Inferior parietal cortex (tissue), 1 donor: ENCODE results near the gene EPG5.
"Not testable (repeated sequence)": the region's sequence is repeated elsewhere in the genome, so short reads cannot be mapped to it uniquely, and the experiment has no call there.

ENCODE experiments used
- DNase-seq: peaks from one replicate; pipeline ENCODE4 v3.0.0-alpha.2; 2016; ENCODE audit errors: extremely low spot score

The EPG5 gene

DNA sequence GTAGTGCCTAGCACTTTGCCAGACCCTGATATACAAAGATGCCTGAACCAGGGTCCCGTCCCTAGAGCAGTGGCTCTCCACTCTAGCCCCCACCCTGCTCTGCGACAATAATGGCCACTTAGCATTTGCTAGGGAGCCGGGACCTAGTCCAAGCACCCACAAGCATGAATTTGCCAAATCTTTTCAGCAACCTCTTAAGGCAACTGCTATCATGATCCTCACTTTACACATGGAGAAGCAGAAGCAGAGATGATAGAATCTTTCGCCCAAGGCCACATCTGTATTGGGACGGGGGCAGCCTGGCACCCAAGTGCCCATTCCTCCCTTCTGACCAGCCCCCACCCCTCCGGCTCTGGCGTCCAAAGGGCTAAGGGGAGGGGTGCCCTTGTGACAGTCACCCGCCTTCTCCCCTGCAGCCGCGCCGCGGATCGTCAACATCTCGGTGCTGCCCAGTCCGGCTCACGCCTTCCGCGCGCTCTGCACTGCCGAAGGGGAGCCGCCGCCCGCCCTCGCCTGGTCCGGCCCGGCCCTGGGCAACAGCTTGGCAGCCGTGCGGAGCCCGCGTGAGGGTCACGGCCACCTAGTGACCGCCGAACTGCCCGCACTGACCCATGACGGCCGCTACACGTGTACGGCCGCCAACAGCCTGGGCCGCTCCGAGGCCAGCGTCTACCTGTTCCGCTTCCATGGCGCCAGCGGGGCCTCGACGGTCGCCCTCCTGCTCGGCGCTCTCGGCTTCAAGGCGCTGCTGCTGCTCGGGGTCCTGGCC is 128.6 kb downstream of the EPG5 start:
- DNase-seq, result no peak

DNA sequence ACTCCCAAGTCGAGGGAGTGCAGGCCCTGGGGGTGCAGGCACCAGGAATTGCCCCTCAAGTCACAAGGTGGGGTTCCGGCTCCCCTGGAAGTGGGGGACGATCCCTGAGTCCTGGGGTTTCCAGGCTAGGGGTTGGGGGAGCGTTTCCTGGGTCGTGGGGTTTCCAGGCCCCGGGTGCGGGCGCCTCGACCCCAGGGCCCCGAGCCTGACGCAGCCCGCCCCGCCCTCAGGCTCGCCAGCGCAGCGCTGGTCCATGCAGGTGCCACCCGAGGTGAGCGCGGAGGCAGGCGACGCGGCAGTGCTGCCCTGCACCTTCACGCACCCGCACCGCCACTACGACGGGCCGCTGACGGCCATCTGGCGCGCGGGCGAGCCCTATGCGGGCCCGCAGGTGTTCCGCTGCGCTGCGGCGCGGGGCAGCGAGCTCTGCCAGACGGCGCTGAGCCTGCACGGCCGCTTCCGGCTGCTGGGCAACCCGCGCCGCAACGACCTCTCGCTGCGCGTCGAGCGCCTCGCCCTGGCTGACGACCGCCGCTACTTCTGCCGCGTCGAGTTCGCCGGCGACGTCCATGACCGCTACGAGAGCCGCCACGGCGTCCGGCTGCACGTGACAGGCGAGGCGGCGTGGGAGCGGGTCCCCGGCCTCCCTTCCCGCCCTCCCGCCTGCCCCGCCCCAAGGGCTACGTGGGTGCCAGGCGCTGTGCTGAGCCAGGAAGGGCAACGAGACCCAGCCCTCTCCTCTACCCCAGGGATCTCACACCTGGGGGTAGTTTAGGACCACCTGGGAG is 129.7 kb downstream of the EPG5 start:
- DNase-seq, result no peak

DNA sequence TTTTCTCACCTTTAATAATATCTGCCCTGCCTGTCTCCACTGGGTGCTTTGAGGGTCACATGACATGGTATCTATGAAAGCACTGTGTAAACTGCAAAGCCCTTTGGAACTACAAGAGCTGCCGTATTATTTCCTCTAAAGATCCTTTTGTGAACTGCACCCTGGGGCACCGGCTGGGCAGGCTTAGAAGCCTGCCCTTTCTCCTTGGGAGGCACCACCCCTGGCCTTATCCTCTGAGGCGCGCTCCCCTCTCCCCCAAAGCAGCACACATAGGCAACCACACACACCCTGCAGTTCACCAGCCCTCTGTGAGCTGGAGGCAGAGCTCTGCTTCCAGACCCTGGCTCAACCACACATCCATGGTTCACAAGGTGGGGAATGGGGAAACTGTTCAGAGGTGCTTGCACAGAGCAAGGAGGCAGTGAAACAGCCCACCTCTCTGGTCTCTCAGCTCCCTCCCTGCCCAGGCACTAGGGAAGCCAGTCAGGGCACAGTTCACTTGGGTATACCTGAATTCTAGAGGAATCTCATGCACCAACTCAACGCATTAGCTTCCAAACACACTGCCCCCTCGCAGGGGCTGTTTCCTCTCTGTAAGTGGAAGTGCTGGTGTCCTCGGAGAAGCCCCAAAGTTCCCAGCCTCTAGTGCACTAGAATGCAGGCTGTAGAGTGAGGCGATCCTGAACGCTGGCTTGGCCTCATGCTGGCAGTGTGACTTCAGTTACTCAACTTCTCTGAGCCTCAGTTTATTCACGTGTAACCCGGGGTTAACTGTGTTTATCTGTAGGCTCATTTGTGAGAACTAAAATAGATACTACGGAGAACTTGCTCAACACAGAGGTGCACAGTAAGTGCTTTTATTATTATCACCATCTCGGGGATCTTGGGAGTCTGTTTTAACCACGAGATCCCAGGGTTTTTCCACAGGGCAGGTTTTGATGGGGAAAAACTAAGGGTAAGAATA is 130.6 kb downstream of the EPG5 start:
- no peak for DNase-seq

DNA sequence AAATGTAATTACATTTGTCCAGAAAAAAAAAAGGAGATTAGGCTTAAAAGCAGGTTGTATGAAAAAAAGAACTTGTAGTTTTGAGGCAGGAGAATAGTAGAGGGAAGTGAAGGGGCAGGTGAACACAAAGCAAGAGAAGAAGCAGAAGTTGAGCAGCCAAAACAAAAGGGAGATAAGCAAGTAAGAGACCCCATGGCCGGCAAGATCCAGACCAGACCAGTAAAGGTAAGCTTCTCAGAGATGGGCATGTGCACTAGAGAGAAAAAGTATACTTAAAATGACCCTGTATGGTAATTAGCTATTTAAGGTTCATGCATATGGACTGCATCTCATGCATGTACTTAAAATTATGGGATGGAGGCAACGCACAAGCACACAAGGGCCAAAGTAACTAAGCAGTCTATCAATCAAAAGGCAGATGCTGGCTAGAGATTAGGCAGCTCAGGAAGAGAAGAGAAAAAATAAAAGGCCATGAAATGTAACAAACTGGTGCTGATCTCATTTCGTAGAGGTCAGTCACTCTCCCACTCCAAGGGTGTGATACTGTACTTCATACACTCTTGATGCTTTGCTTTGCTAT is 132.0 kb downstream of the EPG5 start:
- no peak for DNase-seq

DNA sequence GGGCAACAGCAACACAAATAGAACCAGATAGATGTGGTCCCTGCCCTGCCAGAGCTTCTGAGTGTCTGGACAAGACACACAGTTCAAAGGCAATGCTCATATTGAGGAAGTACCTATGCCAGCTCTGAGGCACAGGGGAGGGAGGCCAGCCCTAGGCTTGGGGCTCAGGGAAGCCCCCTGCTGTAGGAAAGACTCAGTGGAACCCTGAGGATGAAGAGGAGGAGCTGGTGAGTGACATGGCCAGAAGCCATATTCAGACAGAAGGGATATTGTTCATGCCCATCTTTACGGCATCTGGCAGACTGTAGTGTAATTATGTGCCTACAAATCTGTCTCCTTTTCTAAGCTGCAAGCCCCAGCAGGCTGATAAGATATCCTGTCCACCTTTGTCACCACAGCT is 132.8 kb downstream of the EPG5 start:
- DNase-seq, result no peak

DNA sequence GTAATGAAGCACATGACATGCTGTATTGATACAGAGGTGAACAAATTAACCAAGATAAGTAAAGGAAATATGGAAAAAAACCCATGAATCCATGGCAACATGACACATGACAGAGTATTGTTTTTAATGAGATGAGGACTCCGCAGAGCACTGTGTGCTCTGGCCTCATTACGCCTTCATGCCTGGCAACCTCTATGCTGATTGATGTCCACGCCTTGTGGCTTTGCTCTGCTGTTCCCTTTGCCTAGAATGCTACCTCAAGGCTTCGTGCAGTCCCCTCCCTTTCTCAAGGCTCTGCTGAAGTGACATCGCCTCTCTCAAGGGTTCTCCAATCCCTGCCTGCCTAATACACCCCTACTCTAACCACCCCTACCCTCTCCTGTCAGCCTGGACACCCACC is 133.3 kb downstream of the EPG5 start:
- no peak for DNase-seq

DNA sequence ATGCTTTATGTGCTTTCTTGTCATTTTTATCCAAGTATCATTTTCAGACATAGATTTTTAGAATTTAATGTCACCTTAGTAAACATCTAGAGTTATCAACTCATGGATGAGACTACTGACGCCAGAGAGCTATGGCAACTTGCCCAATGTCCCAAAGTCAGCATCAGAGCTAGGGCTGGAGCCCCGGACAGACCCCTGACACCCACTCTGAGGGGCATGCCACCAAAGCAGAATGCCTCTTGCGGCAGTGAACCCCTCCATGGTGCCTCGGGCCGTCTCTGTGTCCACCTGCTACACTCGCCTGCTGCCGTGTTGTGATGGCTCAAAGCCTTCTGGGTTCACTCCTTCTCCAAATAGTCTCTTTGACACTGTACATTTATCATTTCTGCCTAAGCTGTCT is 136.2 kb downstream of the EPG5 start:
- no peak for DNase-seq

DNA sequence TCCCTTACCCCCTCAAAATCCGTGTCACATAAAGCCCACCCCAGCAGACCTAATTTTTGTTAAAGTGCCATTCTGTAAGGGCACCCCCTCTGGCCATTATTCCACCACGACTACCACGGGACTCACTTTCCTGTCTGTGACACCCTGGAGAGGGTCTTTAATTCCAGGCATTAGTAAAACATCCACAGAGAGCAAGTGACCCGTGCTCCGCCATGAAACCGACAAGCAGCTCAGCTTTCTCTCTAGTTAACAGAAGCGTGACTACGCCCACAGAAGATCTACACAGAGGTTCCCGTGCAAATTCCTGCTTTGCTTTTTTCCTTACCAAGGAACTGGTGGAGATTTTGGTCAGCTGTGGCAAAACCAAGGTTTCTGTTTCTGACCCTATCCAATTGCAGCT is 137.3 kb downstream of the EPG5 start:
- DNase-seq, result no peak

DNA sequence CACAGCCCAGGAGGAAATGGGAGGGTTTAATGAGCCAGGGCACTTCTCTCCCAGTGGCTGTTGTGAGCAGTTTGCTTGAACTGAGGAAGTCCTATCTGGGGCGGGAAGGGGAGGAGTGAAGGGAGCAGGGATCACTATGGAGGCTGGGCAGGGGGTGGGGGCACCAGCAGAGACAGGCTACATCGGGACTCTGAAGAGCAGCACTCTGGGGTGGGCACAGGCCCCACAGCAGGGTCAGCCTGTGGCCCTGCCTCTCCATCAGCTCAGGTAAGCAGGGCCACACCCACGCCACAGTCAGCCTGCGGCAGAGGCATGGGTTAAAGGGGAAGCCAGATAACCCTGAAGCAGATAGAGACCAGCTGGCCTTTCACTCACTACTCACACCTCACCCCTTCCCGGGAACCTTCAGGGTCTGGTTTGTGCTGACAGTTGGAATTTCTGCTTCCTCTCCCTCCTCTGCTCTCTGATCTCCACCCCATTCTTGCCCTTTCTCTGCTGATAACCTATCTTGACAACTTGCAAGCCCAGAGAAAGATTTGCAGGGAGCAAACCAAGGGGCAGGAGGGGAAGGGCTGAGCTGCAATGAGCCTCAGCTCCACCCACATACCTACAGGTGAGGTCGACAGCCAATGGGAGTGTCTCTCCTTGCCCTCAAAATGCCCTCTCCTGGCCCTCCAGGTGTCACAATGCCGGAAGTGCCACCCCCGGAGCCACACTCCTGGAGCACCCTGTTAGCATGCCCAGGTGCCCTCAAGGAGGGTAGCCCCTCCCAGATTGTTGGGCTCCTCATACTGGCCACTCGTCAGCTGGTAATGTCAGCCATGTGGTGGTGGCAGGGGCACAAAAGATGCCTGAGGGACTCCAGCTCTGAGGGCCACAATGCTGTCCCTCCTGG is 138.0 kb downstream of the EPG5 start:
- DNase-seq, result no peak

DNA sequence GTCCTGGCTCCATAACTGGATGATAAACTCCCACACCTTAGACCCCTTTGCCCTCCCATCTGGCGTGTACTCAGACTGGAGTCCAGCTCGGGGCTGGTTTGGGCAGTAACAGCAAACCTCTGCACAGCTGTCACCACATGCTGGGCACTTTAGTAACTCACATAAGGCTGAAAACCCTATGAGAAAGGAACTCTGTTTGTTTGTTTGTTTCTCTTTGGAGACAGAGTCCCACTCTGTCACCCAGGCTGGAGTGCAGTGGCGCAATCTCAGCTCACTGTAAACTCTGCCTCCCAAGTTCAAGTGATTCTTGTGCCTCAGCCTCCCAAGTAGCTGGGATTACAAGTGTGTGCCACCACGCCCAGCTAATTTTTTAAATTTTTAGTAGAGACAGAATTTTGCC is 140.4 kb downstream of the EPG5 start:
- not testable (repeated sequence) for DNase-seq

DNA sequence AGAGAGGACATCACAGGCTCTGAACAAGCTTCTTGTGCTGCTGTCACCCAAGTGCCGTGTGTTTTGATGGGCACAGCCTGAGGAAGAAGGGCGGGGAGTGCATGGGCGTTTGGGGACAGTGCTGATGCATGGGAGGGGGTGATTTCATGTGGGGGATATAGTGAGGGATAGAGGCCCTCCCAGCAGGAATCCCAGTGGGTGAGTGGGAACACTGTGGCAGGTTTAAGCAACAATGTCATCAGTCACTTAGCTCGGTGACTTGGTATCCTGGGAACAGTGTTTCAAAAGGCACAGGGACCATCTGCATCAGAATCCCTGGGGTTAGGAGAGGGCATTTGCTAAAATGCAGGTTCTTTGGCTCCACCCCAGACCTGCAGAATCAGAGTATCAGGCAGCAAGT is 141.0 kb downstream of the EPG5 start:
- DNase-seq, result no peak

DNA sequence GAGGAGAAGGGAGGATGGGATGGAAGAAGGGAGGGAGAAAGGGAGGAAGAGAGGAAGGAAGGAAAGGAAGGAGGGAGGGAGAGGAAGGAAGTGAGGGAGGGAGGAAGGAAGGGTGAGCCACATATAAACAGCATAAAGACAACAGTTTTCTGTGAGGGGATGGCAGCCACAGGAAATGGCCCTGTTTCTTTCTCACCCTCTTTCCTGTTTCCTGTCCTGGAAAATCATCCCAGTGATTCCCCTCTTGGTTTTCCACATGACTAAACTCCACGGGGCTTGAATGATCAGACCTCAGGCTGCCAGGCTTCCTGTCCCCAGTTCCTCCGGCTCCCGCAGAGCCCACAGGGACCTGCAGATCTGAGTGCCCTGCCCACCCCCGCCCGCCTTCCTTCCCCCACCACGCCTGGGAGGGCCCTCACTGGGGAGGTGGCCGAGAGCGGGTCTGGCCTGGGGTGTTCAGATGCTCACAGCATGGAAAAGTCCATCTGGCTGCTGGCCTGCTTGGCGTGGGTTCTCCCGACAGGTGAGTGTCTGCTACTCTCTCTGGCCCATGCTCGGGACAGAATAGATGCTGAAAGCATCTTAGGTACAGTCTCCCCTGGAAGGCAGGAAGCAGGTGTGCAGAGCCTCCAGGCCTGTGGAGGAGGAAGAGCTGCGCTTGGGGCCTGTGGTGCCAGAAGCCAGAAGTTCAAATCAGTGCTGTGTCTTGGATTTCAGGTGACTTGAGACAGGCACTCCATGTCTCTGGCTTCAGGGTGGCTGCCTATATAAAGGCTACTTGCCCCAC is 141.7 kb downstream of the EPG5 start, which contains the start of gene SIGLEC15:
Gene SIGLEC15, plus strand, starts transcription at position 418 of the 787 bp plus-strand sequence. Its CDS starts 54 bp downstream, at position 472.
- no peak for DNase-seq

DNA sequence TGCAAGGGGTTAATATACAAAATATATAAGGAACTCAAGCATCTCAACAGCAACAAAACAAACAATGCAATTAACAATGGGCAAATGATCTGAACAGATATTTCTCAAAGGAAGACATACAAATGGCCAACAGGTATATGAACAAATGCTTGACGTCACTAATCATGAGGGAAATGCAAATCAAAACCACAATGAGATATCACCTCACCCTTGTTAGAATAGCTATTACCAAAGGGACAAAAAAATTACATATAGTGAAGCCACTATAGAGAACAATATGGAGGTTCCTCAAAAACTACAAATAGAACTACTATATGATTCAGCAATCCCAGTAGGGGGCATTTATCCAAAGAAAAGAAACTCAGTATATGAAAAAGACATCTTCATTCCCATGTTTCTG is 145.4 kb downstream of the EPG5 start:
- DNase-seq, result no peak

DNA sequence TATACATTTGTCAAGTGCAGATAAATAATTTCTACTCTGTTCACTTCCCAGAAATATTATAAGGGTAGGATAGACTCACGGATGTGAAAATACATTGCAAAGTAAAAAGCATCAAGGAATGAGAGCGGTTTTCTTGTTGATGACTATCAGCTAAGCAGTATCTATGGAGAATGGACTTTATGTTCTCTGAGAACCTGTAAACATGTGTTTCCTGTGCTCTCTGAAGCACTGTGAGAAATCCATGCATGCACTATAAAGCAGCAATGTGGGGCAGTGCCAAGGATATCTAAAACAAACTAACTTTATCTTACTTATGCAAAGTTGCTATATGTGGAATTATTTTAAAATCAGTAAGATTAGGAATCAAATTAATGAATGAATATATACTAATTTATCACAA is 146.1 kb downstream of the EPG5 start:
- DNase-seq, result no peak

DNA sequence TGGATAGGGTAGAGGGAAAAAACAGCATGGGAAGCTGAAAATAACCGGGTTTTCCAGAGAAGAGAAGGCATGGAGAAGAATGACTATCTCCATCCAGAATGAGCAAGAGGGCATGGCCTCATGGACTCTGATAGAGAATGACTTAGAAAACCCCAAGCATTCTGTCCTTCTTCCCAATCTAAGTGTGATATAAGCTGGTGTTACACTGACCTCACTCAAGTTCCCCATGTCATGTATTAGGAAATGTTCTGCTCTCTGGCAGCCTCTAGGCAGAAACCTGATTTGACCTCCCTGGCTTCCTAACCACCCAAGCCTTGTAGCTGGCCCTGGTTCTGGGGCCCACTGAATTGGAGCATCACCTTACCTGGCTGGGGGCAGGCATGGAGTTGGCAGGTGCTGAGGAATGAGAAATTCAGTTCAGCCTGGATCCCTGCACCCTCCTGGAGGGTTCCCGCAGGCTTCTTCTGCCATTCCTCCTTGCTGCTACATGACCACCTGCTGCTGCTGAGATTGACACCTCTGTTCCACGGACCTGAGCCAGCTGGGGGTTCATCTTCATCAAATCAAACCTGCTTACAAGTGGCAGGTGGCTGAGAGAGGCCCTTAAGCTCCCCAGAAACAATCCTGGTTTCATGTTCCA is 146.9 kb downstream of the EPG5 start:
- no peak for DNase-seq

DNA sequence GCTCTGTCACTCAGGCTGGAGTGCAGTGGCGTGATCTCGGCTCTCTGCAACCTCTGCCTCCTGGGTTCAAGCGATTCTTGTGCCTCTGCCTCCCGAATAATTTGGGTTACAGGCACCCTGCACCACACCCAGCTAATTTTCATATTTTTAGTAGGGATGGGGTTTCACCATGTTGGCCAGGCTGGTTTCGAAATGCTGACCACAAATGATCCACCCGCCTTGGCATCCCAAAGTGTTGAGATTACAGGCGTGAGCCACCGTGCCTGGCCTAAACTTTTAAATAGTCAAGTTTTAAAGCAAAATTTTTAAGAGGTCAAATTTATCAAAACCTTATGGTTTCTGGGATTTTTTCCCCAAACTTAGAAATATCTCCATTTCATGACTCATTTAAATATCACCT is 148.4 kb downstream of the EPG5 start:
- not testable (repeated sequence) for DNase-seq

DNA sequence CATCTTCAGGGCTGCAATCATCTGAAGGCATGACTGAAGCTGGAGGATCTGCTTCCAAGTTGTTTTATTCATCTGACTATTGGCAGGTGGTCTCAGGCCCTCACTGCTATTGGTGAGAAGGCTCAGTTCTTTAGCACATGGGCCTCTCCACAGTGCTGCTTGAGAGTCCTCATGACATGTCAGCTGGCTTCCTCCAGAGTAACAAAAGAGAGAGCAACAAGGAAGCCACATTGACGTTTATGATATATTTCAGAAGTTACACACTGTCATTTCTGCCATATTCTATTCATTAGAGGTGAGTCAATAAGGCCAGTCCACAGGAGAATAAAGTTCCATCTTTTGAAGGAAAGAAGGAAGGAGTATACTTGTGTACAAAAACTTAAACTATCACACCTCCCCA is 149.6 kb downstream of the EPG5 start:
- no peak for DNase-seq

DNA sequence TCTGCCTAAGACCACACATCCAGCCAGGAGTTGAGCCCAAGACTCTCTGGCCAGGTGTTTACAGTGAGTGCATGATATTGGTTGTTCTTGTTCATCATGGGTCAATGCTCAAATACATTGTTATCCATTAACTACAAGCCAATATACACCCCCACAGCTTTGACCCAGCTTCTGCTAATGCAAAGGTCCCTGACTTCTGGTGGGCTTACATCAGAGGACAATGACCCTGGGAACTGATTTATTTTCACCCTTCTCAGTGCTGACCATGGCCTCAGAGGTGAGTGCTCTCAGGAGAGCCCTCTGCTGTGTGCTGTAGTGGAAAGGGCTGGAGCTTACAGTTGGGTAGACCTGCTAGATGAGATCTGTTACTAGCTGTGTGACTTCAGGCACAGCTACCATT is 152.4 kb downstream of the EPG5 start:
- DNase-seq, result not testable (repeated sequence)

DNA sequence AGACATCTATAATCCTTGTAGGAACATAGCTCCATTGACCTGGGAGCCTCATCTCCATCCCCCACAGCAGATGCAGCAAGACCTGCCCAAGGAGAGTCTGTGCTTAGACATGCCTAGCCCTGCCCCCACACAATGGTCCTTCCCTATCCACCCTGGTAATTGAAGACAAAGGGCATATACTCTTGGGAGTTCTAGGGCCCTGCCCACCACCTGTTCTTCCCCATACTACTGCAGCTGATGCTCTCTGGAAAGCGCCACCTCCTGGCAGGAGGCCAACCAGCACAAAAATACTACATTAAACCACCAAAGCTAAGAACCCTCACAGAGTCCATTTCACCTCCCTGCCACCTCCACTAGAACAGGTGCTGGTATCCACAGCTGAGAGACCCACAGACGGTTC is 160.0 kb downstream of the EPG5 start:
- not testable (repeated sequence) for DNase-seq
